ENCODE results near the gene ABHD17A. TPM values are rescaled to one million over a fixed set of nuclear protein-coding genes. Genes with fewer than 3 reads are reported as not detected.

Gene ABHD17A
- total RNA-seq, 1 donor from 2014 or later = 64.4 TPM

- intact Hi-C loops (cut with micrococcal nuclease) = no loop called here
- no peak for DNase-seq
- ATAC-seq = no peak
Measured at GRCh38 chr19:1828279-1829238, 56.7 kb downstream of the ABHD17A start.

GRCh38 chr19:1827566-1828278, 57.6 kb downstream of the ABHD17A start:
- no peak for DNase-seq
- no peak for ATAC-seq
- intact Hi-C loops (cut with micrococcal nuclease) = no loop called here

Other genes starting within 250 kb of the ABHD17A start
- gene TCF3, start 232.9 kb downstream of the ABHD17A start, total RNA-seq = 20.7 TPM
- gene ONECUT3, start 132.0 kb downstream of the ABHD17A start, total RNA-seq = not detected
- gene ATP8B3, start 73.2 kb downstream of the ABHD17A start, total RNA-seq = 0.89 TPM
- gene REXO1, start 37.0 kb downstream of the ABHD17A start, total RNA-seq = 16.0 TPM
- 9.8 TPM for gene KLF16, start 21.9 kb downstream of the ABHD17A start, total RNA-seq
- 2.0 TPM for gene ADAT3, start 19.9 kb upstream of the ABHD17A start, total RNA-seq
- 16.4 TPM for gene SCAMP4, start 19.9 kb upstream of the ABHD17A start, total RNA-seq
- 27.9 TPM for gene CSNK1G2, start 55.7 kb upstream of the ABHD17A start, total RNA-seq
- gene BTBD2, start 130.2 kb upstream of the ABHD17A start, total RNA-seq = 65.6 TPM
- gene MKNK2, start 165.7 kb upstream of the ABHD17A start, total RNA-seq = 272 TPM
- gene MOB3A, start 210.8 kb upstream of the ABHD17A start, total RNA-seq = 17.5 TPM
- 1.9 TPM for gene IZUMO4, start 211.4 kb upstream of the ABHD17A start, total RNA-seq

Measured in left ventricle myocardium superior (tissue), 1 donor.